Occipital lobe (tissue), 2 donors: ENCODE measurements around the gene CGREF1. TPM values are rescaled to one million over a fixed set of nuclear protein-coding genes. Genes with fewer than 3 reads are reported as not detected.
"Not testable (repeated sequence)": the region's sequence is repeated elsewhere in the genome, so short reads cannot be mapped to it uniquely, and the experiment has no call there.

ENCODE experiments used
- DNase-seq: peaks from one replicate; lab custom pipeline; 2025; lab: John Stamatoyannopoulos, UW
- total RNA-seq: library from RNA; depleted of rRNA; stranded (reverse); fragments of >200 nt; gene quantifications from one replicate; pipeline ENCODE4 v1.2.3, GENCODE V29; 2014

Gene CGREF1
- total RNA-seq, 1 donor from 2014 or later: 17.3 TPM

DNA sequence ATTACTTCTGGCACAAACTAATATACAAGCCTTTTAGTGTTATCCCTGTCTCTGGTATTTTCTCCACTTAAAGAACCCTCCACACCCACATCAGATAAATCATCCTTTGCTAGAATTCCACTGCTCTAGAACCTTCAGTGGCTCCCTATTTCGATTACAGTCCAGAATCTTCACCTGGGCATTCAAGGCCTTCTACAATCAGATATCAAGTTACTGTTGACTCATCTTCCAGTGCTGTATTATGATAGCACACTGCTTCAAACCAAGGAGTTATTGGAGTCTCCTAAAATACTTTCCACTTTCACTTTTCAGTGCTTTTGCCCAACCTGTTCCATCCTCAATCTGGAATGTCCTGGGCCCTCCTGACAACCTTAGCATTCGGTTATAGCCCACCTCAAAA lies 3.4 kb downstream of the CGREF1 start:
- DNase-seq: no peak

DNA sequence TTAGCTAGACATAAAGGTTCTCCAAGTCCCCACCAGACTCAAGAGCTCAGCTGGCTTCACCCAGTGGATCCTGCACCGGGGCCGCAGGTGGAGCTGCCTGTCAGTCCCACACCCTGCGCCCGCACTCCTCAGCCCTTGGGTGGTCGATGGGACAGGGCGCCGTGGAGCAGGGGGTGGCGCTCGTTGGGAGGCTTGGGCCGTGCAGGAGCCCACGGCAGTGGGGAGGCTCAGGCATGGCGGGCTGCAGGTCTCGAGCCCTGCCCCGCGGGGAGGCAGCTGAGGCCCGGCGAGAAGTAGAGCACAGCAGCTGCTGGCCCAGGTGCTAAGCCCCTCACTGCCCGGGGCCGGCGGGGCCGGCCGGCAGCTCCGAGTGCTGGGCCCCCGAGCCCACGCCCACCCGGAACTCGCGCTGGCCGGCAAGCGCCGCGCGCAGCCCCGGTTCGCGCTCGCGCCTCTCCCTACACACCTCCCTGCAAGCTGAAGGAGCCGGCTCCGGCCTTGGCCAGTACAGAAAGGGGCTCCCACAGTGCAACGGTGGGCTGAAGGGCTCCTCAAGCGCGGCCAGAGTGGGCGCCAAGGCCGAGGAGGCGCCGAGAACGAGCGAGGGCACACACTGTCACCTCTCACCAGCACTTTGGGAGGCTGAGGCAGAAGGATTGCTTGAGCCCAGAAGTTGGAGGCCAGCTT lies 7.4 kb downstream of the CGREF1 start:
- not testable (repeated sequence) for DNase-seq

DNA sequence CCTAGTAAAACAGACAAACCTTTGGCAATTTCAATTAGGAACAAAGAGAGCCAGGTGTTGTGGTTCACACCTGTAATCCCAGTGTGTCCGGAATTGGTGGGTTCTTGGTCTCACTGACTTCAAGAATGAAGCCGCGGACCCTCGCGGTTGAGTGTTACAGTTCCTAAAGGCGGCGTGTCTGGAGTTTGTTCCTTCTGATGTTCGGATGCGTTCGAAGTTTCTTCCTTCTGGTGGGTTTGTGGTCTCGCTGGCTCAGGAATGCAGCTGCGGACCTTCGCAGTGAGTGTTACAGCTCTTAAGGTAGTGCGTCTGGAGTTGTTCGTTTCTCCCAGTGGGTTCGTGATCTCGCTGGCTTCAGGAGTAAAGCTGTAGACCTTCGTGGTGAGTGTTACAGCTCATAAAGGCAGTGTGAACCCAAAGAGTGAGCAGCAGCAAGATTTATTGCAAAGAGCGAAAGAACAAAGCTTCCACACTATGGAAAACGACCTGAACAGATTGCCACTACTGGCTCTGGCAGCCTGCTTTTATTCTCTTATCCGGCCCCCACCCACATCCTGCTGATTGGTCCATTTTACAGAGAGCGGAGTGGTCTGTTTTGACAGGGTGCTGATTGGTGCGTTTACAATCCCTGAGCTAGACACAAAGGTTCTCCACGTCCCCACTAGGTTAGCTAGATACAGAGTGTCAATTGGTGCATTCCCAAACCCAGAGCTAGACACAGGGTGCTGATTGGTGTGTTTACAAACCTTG lies 8.2 kb downstream of the CGREF1 start:
- not testable (repeated sequence) for DNase-seq

DNA sequence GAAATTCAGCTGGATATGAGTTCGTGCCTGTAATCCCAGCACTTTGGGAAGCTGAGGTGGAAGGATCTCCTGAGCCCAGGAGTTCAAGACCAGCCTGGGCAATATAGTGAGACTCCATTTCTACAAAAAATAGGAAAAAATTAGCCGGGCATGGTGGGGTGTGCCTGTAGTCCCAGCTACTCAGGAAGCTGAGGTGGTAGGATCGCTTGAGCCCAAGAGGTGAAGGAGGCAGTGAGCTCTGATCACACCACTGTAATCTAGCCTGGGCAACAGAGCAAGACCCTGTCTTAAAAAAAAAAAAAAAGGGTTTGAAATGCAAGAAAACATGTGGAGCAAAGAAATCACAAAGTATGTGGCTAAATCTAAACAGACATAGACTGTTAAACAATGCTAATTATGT lies 9.8 kb downstream of the CGREF1 start:
- no peak for DNase-seq

DNA sequence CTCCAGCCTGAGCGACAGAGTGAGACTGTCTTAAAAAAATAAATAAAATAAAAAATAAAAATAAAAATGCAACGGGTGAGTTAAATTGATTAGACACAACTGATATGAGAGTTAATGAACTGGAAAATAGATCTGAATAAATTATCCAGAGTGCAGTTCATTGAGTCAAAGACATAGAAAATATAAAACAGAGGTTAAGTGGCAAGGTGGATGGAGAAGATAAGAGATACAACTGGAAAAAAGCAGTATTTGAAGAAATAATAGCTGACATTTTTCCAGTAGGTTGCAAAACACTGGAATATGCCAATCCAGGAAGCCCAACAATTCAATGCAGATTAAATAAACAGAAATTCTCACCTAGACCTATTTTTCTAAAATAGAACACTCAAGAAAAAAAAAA lies 10.7 kb downstream of the CGREF1 start:
- no peak for DNase-seq

DNA sequence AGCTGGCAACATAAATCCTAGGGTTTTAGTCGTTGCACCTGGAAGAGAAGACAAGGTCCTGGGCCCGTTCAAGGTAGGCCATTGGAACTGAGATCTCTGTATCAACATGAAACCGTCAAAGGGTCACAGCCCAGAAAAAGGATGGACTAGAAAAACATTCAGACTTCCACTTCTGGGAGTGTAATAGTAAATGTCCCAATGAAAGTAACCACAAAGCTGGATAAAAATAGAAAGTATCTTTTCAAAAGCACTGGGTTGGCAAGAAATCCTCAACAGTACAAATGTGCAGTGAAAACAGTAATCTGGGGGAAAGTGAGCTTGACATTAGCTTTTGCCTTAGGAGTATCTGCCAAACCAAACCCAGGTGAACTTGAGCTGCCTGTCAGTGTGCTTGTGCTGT lies 12.9 kb downstream of the CGREF1 start:
- no peak for DNase-seq

DNA sequence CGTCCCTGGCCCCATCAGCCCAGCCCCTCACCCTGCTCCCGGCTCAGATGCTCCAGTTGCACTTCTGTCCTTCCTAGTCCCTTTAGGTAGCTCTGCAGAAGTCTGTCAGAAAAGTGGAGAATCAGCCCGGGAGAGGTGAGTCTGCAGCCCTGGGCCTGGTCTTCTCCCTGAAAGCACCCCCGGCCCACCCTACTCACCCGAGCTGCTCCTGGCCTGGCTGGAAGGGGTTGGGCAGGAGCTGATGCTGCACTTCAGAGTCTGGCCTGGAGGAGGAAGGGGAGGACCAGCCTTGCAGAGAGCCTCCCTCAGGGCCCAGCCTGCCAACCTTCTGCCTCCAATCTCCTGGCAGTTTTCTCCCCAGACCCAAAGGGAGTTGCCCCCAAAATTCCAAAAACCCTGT lies 16.6 kb downstream of the CGREF1 start:
- no peak for DNase-seq

DNA sequence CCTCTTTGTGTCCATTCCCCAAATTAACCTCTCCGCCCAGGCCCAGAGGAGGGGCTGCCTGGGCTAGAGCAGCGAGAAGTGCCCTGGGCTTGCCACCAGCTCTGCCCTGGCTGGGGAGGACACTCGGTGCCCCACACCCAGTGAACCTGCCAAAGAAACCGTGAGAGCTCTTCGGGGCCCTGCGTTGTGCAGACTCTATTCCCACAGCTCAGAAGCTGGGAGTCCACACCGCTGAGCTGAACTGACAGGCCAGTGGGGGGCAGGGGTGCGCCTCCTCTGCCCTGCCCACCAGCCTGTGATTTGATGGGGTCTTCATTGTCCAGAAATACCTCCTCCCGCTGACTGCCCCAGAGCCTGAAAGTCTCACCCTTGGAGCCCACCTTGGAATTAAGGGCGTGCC lies 18.9 kb downstream of the CGREF1 start:
- DNase-seq: no peak

DNA sequence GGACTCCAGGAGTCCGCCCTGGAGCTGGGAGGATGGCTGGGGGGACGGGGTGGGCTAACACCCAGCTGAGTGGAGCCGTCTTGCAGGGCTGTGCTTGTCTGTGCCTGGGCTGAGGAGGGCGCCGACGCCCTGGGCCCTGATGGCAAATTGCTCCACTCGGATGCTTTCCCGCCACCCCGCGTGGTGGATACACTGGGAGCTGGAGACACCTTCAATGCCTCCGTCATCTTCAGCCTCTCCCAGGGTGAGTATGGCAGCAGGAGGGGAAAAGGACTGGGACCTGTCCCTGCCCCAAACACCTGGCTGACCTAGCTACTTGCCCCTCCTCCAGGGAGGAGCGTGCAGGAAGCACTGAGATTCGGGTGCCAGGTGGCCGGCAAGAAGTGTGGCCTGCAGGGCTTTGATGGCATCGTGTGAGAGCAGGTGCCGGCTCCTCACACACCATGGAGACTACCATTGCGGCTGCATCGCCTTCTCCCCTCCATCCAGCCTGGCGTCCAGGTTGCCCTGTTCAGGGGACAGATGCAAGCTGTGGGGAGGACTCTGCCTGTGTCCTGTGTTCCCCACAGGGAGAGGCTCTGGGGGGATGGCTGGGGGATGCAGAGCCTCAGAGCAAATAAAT lies 19.5 kb downstream of the CGREF1 start:
- DNase-seq: no peak

DNA sequence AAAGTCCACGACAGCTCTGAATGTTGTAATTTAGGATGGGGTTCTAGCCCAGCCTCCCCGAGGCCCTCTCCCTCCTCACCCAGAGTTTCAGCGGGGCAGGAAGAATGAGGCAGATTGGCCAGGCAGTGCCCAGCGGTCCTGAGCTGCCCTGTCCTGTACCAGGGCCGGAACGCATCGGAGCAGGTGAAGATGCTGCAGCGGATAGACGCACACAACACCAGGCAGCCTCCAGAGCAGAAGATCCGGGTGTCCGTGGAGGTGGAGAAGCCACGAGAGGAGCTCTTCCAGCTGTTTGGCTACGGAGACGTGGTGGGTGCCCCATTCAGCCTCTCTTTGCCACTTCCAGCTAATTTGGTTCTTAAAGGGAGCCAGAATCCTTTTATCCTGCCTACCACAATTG lies 21.6 kb downstream of the CGREF1 start:
- no peak for DNase-seq

DNA sequence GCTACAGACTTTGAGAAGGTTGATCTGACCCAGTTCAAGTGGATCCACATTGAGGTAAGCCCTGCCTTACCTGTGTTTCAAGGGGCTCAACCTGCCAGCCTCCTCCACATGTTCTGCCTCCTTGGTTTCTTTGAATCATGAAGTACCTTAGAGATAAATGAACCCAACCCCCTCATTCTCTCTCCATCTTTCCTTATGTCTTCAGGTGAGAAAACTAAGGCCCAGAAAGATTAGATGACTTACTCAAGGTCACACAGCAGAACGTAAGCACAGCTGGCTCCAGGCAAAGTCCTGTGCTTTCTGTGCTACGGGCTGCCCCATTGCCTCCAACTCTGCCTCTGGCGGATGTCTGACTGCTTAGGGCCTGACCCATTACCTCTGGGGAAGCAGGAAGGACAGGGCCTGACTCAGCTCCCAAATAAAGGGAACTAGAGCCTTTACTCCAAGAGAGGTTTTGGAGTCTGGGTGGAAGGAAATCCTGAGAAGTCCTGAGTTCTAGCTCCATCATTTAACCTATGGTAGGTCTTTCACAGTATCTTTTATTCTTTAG lies 22.1 kb downstream of the CGREF1 start:
- DNase-seq: no peak

DNA sequence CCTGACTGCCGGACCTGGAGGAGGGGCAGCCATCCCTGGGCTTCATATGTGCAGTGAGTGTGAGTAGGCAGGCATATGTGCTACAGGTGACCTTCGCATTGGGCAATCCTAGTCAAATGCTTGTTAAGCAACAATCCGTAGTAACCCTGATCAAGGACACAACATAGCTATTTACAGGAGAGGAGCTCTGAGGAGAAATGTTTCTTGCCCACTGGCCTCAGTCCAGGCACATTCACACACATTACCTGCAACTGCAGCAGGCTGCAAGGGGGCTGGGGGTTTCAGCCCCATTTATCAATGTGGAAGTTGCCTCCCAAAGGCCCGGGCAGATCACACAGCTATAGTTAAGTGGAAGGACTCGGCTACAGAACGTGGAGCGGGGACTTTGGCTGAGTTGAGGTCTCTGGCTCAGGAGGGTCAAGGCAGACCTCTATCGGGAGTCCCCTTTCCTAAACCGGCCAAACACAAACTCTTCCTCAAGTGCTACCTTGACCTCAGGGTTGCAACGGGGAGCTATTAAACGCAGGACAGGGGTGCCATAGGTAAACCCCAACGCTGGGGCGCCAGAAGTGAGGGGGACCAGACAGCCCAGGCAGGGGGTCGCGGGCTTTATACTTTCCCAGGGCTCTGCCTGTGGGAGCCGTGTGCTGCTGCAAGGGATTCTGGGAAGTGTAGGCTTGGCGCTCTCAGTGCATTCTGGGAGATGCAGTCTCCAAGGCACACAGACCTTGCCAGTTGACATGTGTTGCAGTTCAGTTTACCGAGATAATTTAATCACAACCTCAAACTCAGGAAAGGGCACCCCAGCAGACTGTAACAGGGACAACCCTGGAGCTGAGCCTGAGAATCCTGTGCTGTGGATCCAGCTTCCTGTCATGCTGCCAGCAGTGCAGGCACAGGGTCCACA lies 22.9 kb downstream of the CGREF1 start:
- DNase-seq: peak; percentile 48

DNA sequence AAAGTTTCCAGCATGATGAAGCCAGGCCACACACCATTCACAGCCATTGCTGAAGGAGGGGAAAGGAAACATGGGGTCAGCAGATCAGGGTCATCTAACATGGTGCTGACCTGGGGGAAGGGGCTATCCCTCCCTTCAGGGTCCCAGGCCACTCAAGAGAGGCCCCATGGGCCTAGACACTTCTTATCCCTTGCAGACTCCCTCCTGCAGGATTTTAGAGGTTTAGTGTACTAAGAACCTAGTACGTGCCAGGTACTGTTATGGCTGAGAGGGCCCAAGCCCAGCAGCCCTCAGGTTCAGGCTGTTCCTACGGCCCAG lies 23.5 kb downstream of the CGREF1 start:
- DNase-seq: no peak

DNA sequence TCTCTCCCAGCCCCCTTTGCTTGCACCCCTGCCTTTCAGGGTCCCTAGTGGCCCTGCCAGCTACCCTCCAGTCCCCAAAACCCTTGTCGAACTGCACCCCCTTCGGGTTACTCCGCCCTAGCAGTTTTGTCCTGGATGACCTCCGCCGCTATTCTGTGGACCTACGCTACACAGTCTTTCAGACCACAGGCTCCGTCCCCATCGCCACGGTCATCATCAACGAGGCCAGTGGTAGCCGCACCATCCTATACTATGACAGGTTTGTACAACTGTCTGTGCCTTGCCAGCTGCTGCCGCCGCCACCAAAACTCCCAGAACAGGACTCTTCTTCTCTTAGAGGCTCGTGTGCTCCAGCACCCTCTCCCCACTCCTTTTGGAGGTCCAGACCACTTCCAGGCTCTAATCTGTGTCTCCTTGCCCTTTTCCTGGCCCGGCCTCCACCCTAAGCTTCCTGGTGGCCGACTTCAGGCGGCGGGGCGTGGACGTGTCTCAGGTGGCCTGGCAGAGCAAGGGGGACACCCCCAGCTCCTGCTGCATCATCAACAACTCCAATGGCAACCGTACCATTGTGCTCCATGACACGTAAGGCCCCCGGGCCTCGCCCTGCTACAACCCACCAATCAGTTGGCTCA lies 24.5 kb downstream of the CGREF1 start:
- no peak for DNase-seq

DNA sequence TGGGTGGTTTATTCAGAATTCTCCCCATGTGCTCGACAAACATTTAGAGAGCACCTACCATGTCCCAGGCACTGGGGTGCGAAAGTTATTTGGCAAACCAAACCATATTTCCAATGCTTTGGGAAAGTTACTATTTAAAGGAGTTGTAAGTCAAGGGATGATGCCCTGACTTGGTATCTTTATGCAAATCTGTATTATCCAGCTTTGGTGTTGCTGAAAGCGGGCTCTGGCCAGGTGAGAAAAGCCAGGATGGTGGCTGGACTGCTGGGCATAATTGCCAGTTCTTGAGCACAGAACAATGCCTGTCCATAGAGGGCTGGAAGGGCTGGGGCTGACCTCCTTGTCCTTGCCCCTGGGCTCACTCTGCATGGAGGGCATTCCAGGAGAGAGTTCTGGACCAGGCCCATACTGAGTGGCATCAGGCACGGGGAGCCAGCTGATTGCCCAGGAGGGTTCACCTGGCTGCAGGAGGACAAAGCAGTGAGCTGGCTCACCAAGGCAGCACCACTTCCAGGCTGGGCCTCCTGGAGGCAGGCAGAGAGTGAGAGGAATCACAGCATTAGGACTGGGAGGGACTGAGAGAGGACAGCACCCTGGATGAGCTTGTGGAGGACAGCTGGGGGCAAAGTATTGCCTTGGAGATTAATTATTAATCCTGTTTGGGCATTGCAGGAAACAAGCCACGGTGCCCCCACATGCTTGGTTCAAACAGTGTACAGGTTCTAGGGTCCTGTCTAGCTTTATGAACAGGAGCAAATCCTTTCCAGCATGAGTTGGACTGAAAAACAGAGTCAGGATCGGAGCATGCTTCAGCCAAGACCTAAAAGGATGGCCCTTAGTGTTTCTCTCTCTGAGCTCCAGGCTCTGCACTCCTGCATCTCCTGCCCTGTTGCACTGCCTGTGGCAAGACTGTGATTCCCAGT lies 25.2 kb downstream of the CGREF1 start:
- DNase-seq: no peak

DNA sequence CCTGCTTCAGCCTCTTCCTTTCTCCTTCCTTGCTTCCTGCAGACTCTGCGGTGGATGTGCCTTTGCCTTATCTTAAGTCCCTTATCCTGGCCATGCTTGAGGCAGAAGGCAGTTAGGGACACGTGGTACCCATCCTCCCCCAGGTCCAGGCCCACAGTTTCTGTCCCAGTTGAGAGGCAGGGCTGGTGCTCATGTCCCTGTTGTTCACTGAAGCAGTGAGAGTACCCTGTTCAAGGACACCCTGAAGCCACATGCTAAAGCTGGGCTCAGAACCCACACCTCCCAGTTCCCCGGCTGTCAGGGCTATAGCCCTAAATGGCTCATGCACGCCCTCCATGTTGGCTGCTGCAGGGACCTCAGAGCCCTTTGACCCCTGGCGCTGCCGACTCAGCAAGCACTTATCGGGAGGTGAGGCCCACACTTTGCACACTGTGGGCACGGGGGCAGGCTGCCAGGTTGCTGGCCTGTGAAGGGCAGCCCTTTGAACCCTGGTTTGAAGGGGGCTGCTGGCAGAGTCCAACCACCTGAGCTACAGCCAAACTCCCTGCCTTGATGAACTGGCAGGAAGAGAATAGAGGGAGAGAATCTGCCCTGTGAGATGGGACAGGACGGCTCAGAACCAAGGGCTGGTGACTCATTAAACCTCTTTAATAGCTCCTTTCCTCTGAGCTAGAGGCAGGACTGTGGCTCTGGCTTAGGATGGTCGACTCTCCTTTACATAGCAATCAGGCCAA lies 26.1 kb downstream of the CGREF1 start:
- no peak for DNase-seq

DNA sequence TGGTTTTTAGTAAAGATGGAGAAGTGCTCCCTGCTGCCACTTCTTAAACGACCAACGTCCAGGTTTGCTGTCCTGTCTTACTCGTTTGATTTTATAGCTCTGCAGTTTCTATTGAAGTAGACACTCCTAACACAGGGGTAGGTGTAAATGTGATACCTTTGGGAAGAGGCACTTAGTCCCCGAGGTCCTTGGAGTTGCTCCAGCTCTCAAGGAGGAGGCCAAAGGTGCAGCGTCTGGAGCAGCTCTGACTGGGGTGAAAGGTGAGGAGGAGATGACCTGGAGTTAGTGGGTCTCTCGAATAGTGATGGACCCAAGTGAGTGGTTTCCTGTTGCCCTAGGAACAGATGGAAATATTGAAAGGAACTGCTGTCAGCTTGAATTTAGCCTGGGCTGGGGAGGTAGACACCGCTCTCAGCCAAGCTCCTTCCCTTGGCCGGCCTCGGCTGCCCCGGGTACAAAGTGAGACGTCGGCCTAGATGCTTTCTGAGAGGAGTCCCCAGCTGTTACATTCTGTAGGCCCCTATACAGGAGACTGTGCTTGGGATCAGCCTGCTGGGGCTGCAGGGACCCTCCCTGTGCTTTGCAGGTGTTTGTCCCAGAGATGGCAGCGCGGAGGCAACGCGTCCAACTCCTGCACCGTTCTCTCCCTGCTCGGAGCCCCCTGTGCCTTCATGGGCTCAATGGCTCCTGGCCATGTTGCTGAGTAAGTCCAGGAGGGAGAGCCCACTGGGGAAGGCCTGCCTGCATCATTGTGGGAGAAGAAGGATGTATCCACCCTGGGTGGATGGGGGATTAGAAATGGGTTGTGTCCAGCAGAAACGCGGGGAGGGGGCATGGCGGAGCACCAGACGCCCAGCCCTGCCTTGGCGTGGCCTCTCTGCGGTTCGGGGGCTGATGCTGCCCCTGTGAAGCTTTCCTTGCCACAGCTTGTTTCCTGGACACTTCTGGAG lies 26.9 kb downstream of the CGREF1 start:
- DNase-seq: no peak
